ENCODE data around the gene HIPK2.
A peak's percentile ranks its signal among the peaks of the same experiment; 100 is the strongest.

The HIPK2 gene

GRCh38 chr7:139645572-139646523, 131.9 kb downstream of the HIPK2 start:
- DNase-seq: peak; percentile 87

DNA sequence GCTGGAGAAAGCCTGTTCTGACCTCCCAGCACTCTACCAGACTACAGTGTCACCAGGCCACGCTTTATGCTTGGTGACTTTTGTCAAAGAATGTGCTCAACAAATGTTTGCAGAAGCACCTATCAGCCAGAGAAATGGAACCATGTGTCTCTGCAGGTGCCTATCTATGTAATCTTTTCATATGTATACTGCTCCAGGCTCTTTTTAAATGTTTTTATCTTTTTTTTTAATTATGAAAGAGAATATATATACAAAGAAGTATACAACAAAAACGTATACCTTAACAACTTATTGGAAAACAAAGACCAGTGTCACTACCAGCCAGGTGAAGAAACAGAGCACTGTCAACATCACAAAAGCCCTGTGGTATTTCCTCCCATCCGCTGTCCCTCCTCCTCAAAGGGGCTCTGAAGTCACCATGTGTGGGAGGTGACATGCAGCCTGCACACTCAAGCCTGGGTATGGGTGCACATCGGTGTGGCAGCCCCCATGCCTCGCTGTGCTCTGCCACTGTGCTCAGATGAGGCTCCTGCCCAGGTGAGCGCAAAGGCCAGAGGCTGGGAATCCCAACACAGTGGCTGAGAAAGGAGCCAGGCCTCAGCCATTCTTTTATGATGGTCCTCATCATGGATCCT, 133.7 kb downstream of the HIPK2 start:
- DNase-seq: no peak

- DNase-seq: no peak
Observed at GRCh38 chr7:139642283-139642682, 135.5 kb downstream of the HIPK2 start.

DNA sequence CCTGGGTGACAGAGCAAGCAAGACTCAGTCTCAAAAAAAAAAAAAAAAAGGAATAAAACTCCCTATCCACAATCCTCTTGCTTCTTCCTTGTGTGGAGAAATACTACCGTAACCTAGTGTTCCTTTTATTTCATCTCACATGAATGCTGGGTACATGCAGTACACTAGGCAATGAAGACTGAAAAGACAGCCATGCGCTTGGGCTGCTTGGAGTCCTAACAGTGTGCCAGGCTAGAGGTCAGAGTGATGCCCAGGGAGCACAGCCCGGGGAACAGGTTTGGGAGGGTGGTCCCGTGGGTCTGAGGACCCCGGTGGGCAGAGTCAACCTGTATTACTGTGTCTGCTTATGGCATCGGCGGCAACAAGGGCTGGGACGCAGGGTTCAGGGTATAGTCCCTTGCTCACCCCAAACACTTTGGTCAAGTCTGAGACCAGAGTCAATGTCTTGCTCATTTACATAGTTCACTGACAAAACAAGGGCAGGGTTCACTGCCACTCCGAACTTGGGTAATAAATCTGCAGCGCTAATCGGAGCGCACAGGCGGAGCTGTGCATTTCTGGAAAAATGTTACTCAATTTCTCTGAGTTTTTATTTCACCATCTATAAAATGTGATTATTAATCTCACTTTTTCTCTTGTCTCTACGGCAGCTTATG, 136.3 kb downstream of the HIPK2 start:
- DNase-seq: no peak

DNA sequence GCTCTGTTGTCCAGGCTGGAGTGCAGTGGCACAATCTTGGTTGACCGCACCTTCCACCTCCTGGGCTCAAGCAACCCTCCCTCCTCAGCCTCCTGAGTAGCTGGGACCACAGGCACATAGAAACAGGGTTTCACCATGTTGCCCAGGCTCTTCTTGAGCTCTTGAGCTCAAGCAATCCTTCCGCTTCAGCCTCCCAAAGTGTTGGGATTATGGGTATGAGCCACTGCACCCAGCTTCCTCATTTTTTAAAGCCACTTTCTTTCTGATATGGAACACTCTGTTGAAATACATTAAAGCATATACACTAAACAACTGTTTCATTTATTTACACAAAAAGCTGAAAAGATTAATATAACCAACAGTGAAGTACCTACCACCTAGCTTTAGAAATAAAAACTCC, 137.1 kb downstream of the HIPK2 start:
- no peak for DNase-seq

DNA sequence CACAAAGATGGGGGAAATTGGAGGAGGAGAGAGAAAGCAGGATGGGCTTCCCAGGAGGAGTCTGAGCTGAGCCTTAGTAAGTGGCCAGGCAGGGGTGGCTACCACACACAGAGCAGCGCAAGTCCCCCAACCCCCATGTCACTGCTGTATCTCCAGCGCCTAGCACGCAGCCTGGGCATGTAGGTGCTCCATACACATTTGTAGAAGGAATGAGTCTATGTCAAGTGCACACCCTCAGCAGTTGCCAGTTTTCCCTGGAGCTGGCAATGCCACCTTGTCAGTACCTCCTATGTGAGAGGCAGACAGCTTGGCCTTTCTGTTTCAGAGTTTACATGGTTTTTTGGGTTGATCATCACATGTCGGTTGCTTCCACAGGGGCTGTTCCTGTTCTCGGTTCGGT, 138.2 kb downstream of the HIPK2 start:
- no peak for DNase-seq

GRCh38 chr7:139635526-139636302, 142.1 kb downstream of the HIPK2 start:
- peak; percentile 72 for DNase-seq

- no peak for DNase-seq
Observed at GRCh38 chr7:139634087-139634486, 143.7 kb downstream of the HIPK2 start.

DNA sequence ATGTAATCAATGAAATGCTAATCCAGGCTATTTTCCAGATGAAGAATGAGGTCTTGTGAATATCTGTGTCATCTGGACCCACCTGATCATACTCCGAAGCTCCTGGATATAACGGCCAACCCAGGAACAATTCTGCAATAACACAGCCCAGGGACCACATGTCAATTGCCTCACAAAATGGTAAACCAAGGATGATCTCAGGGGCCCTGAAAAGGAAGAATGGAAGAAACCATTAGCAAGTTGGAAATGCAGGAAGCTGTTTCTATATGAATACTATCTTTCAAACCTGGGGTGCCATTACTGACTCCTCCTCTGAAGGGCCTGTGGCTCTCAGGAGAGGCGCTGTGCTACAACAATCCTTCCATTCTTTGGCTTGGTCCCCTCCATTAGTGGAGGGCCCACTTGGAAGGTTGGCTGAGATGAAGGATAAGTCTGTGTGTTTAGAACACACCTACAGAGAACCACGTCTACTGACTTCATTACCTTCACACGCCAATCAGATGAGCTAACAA, 146.2 kb downstream of the HIPK2 start:
- no peak for DNase-seq

DNA sequence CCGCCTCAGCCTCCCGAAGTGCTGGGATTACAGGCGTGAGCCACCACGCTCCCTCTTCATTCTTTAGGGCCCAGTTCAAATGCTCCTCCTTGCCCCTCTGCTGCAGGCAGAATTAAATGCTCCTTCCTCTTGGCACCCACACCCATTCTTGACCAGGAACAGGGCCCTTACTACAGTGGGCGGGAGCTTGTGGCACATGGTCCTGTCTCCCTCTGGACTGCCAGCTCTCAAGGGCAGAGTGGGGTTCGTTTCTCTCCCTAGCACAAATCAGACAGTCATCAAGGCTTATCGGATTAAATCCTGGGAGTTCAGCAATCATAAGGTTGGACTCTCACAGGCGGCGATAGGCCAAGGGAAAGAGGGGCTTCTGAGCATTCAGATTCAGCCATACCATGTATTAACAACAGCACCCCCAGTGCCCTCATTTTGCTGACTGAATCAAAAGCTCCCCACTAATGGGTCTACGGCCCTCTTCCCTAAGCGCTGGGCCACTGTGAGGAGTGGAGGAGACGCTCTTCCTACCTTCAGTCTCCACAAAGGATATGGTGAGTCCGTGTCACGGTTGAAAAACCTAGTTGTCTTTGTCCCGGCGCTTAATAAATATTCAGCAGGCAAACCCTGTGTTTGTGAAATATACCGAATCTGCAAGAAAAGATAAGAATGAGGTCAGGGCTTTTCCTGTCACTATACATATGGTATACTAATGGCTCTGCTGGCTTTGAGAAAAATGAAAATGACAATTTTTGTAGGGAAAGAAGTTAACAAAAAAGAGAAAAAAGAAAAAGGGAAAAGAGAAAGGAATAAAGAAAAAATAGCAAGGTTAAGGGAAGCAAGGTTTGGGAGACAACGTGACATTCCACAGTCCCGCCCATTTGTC, 146.9 kb downstream of the HIPK2 start:
- DNase-seq: no peak

DNA sequence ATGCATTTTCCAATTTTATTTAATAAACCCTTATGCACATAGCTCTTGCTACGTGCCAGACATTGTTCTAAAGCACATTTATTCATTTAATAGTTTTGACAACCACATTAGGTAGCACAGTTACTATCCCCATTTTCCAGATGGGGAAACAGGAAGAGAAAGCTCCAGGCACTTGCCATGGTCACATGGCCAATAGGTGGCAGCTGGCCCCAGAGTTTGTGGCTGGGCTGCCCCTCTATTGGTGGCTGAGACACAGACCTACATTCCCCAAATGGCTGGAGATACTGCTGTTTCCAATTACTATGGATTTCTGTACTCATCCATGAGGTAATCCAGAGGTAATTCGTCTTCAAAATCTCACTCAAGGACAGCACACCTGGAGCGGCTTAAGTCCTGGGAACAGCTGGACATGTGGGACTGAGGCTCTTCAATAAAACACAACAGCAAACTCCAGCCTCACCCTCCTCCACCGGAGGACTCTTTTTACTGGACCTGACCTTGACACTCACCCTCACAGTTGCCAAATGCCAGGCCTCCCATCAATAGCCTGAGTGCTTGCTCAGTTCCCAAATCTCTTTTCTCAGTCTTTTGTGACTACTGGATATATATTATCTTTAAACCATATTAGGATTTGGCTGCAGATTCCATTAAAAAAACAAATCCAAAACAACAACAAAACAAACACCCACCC, 148.3 kb downstream of the HIPK2 start:
- DNase-seq: no peak

DNA sequence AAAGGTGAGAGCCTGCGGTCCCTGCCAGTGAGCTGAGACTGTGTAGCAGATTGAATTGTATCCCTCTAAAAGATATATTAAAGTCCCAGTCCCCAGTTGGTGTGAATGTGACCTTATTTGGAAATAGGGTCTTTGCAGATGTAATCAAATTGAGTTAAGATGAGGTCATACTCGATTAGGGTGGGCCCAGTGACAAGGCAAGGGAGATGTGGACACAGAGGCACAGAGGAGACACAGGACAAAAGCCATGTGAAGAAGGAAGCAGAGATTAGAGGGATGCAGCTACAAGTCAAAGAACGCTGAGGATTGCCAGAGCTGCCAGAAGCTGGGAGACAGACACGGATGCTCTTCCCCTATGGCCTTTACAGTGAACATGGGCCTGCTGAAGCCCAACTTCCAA, 150.0 kb downstream of the HIPK2 start:
- no peak for DNase-seq

- no peak for DNase-seq
Observed at GRCh38 chr7:139626817-139627216, 151.0 kb downstream of the HIPK2 start.

- DNase-seq: no peak
Observed at GRCh38 chr7:139623518-139623917, 154.3 kb downstream of the HIPK2 start.

DNA sequence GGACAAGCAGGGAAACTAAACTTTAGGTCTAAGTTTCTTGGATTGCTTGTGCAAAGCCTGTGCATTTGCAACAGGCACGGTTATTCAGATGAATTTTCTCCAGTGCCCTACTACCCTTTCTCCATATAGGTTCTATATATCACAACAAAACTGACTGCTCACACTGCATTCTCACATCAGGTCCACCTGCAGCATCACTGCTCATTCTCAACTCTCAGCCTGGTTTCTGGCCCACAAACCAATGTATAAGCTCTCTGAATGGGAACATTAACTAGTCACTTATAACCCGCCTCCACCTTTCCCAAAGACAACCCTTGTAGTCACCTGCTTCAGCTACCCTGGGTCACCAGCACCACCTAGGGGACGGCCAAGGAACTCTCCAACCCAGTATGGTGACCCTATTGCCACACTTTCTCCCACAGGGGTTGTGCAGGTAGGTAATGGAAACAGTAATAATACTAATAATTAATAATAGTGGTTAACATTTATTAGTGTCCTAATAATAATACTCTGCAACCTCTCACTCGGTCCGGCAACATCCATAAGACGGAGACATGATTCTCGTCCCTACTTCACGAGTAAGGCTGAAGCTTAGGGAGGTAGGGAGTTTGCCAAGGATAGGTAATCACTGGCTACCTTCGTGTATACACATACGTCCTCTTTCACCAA, 157.0 kb downstream of the HIPK2 start:
- DNase-seq: peak; percentile 62

- DNase-seq: no peak
Observed at GRCh38 chr7:139619367-139619657, 158.5 kb downstream of the HIPK2 start.

DNA sequence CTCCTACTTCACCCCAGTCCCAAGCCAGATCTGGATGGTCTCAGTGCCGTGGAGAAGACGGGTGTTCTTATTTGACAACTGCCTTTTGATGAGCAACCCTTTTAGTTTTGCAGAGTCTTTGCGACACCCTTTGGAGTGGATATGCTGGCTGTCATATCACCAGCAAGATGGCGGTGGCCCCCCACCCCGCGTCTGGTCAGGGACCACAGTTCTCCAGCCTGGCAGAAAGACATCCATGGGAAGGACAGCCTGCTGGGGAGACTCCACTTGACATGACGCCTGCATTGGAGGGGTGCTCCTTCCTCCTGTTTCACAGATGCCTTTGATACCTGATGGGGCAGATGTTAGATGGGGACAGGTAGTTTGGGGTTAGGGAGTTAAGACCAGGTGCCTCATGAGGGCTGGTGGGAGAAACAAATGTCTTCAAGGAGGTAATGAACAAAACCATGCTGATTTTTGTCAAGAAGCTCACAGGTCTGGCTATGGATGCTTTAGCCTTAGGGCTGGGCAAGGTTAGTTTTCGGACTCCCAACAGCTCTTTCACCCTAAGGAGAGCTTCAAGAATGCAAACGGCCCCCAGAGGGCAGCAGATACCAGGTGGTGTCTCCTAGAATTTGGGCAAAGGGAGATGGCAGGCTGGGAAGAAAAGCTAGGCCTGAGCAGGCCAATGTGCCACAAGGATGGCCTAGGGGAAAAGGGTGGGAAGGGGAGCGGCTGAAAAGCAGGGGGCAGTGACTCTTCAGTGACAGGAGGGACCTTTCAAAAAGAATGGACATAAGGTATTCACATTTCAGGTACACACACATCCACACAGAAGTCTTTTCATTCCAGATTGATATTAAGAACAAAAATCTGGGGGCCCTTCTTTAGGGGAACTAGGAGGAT, 159.1 kb downstream of the HIPK2 start:
- peak; percentile 53 for DNase-seq

DNA sequence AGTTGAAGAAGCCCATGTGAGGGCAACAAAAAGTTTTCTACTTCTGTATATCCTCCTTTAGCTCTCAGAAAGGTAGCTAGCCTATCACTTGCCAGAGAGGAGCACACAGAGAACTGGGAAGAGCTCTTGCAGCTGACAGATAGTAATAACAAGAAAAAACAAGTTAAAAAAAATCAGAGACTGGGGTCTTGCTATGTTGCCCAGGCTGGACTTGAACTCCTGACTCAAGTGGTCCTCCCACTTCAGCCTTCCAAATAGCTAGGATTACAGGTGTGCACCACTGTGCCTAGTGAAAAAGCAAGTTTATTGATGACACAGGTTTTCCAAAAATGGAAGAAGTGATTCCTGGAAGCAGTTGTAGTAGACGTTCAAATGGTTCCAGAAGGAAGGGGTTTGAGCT, 160.7 kb downstream of the HIPK2 start:
- DNase-seq: no peak

GRCh38 chr7:139614886-139615285, 162.9 kb downstream of the HIPK2 start:
- DNase-seq: no peak

DNA sequence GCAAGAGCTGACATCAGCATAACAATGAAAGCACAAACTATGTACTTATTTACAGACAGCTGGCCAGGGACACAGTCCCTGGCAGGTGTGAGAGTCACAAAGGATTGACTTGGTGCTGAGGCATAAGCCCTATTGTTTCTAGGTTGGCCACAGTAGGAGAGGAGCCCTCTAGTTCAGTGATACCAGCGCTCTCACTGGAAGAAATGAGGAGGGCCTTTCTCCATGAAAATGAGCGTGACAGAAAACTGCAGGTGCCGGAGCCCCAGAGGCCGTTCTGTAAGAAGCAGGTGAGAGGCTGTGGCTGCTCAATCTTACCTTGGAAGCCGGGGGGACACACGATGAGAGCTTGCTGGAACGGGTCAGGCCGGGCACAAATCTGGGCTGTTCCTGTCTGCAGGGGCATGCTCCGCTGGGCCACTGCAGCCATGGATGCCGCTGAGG, 163.8 kb downstream of the HIPK2 start:
- no peak for DNase-seq

Data from activated CD4-positive, alpha-beta T cell treated with anti-CD3 and anti-CD28 coated beads, Interleukin-2, amount 50 U/mL, for 1 hour (primary cell).